Lung (tissue), 12 donors: ENCODE data around the gene GPR179. TPM values are rescaled to one million over a fixed set of nuclear protein-coding genes. Genes with fewer than 3 reads are reported as not detected.
A peak's percentile ranks its signal among the peaks of the same experiment; 100 is the strongest.

Experiments used
- ATAC-seq: fragments of 200-7000 bp; cut with Tn5 transposase; one replicate; pipeline ENCODE4 v1.9.1; 2020; ENCODE audit warnings: moderate number of reproducible peaks; ENCODE audit not compliant: insufficient read depth, low FRiP score
- DNase-seq, 3 donors: peaks; one replicate each; pipeline ENCODE4 v3.0.0-alpha.2; 2013 to 2017
- H3K27ac ChIP-seq, 2 donors: one replicate each; pipeline ENCODE4 v1.5.1; 2013; ENCODE audit warnings: mild to moderate bottlenecking in 2 of 2, moderate library complexity in 2 of 2, control low read depth in 1 of 2, inconsistent platforms in 1 of 2, low read depth in 1 of 2, low read length in 1 of 2
- H3K27me3 ChIP-seq, 3 donors: one replicate each; pipeline ENCODE4 v1.5.1; 2013; ENCODE audit warnings: low read length in 2 of 3; ENCODE audit not compliant: control insufficient read depth in 3 of 3, insufficient read depth in 3 of 3
- H3K36me3 ChIP-seq, 4 donors: one replicate each; pipeline ENCODE4 v1.5.1; 2013; ENCODE audit warnings: low read length in 4 of 4, mild to moderate bottlenecking in 1 of 4, moderate library complexity in 1 of 4; ENCODE audit not compliant: control insufficient read depth in 4 of 4, insufficient read depth in 4 of 4
- H3K4me1 ChIP-seq, 5 donors: one replicate each; pipeline ENCODE4 v1.5.1; 2013; ENCODE audit warnings: low read length in 5 of 5, mild to moderate bottlenecking in 2 of 5, moderate library complexity in 1 of 5; ENCODE audit not compliant: control insufficient read depth in 5 of 5, insufficient read depth in 5 of 5
- H3K4me3 ChIP-seq: one replicate; pipeline ENCODE4 v1.5.1; 2013; ENCODE audit warnings: mild to moderate bottlenecking, control low read depth, moderate library complexity
- H3K9ac ChIP-seq, 2 donors: one replicate each; pipeline ENCODE4 v1.5.1; 2013; ENCODE audit warnings: low read length in 2 of 2, control low read depth in 1 of 2; ENCODE audit not compliant: insufficient read depth in 1 of 2
- H3K9me3 ChIP-seq, 4 donors: one replicate each; pipeline ENCODE4 v1.5.1; 2013; ENCODE audit warnings: low read length in 3 of 4, mild to moderate bottlenecking in 1 of 4, moderate library complexity in 1 of 4; ENCODE audit not compliant: control insufficient read depth in 4 of 4, insufficient read depth in 3 of 4
- WGBS, 2 donors: extraction: QIAGEN DNeasy Blood & Tissue Kit; methylation state at CpG; one replicate each; pipeline ENCODE4 v1.1.7; 2013; 5-methylcytosine and 5-hydroxymethylcytosine counted together
- polyA plus RNA-seq, 2 donors: library from polyadenylated mRNA; stranded (reverse); fragments of 200-250 nt; gene quantifications; one replicate each; pipeline ENCODE4 v1.2.1, GENCODE V29; 2013
- total RNA-seq, 2 donors: library from RNA; depleted of rRNA in 1 of 2; stranded (reverse); fragments of >200 nt in 1 of 2; gene quantifications; one replicate each; pipeline ENCODE4 v1.2.1, GENCODE V29; 2014 to 2021
- TF ChIP-seq, protein P1 (sequence below): IDR thresholded peaks from 2 replicates; pipeline ENCODE4 v1.5.1; 2012; ENCODE audit warnings: mild to moderate bottlenecking; ENCODE audit errors: control extremely low read depth, extremely low read depth
- donor health status: control.
- donor health status: control.
- donor health status: Bipolar disorder and iron deficiency.
- donor health status: healthy.
- donor health status: DM: yes; HTN: yes; CAD: no.

The GPR179 gene
- total and polyA plus RNA-seq, 4 donors = 0.03 to 0.31 (median 0.11) TPM

DNA sequence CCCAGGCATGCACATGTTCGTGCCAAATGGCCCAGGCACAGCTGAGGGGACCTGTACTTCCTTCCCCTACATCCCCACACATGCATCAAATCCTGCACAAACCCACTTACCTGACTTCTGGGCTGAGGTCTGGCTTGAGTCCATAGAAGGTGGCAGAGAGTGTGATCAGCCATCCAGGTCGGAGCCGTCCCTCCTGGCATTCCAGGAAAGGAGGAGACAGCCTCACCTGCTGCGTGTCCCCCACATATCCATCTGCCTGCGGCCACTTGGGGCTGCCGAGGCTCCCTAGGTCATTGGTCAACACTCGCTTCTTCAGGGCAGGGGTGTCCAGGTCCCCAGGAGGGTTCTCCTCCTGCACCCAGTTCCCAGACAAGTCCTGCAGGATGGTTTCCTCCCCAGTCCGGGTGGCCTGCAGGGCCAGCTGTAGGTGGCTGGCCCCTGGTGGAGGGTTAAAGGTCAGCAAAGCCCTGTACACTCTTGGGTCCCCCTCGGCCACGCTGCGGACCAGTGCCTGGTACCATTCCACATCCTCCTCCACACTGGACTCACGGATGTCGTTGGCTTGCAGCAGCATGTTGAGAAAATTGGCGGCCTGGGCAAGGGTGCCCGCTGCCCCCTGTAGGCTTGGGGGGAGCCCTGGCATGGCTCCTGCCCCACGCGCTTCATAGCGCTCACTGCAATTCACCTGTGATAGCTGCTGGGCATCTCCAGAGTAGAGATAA is 709 bp downstream of the GPR179 start:
- DNase-seq (no peak), ATAC-seq (no peak)
- H3K9ac ChIP-seq = no peak overlapping the region
- H3K27ac ChIP-seq = no peak overlapping the region
- WGBS, 2 donors = 86 to 88% methylated on average over 18 of the region's 18 CpGs
- no peaks in the 10 kb centered on the region for H3K4me1 ChIP-seq
- H3K9me3 ChIP-seq = no peaks in the 10 kb centered on the region
- no peak overlapping the region for H3K4me3 ChIP-seq
- TF ChIP-seq, protein P1, sequence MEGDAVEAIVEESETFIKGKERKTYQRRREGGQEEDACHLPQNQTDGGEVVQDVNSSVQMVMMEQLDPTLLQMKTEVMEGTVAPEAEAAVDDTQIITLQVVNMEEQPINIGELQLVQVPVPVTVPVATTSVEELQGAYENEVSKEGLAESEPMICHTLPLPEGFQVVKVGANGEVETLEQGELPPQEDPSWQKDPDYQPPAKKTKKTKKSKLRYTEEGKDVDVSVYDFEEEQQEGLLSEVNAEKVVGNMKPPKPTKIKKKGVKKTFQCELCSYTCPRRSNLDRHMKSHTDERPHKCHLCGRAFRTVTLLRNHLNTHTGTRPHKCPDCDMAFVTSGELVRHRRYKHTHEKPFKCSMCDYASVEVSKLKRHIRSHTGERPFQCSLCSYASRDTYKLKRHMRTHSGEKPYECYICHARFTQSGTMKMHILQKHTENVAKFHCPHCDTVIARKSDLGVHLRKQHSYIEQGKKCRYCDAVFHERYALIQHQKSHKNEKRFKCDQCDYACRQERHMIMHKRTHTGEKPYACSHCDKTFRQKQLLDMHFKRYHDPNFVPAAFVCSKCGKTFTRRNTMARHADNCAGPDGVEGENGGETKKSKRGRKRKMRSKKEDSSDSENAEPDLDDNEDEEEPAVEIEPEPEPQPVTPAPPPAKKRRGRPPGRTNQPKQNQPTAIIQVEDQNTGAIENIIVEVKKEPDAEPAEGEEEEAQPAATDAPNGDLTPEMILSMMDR = no peak
- H3K27me3 ChIP-seq = no peaks in the 10 kb centered on the region
- no peaks in the 10 kb centered on the region for H3K36me3 ChIP-seq

DNA sequence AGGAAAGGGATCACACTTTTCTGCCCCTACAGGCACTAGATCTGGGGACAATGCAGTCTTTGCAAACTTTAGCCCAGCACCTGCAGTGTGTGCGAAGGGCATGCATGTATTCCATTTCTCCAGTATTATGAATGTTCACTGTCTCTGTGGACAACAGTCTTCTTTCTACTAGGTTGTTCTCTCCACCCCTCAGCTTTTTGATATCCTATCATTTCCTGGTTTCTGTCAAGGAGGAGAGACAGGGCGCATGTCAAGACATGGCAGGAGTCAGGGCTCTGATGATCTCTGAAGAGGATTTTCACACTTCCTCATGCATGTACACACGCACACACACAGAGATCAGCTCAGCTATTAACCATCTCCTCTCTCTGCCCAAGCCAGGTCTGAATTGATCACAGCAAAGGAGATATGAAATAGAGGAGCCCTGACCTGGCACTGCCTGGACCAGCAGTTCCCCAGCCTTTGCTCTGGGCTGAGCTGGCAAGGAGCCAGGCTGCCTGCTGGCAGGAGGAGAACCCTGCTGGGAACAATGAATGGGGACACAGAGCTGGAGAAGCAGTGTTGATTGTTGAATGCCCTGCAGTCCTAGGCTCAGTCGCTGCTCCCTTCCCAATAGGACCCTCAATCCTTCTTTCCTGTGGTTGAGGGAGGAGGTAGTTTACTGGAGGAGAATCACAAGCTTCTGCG is 2.6 kb downstream of the GPR179 start:
- DNase-seq = peak; percentile 42 to 63 (median 48)
- Histone ChIP-seq H3K27me3 (no peaks in the 10 kb centered on the region), H3K9ac (no peak overlapping the region), H3K9me3 (no peaks in the 10 kb centered on the region), H3K4me3 (no peak overlapping the region), H3K36me3 (no peaks in the 10 kb centered on the region), H3K27ac (no peak overlapping the region), H3K4me1 (no peaks in the 10 kb centered on the region)
- no peak for ATAC-seq
- TF ChIP-seq, protein P1 = no peak
- 59 to 72% methylated on average over 5 of the region's 5 CpGs for WGBS, 2 donors

DNA sequence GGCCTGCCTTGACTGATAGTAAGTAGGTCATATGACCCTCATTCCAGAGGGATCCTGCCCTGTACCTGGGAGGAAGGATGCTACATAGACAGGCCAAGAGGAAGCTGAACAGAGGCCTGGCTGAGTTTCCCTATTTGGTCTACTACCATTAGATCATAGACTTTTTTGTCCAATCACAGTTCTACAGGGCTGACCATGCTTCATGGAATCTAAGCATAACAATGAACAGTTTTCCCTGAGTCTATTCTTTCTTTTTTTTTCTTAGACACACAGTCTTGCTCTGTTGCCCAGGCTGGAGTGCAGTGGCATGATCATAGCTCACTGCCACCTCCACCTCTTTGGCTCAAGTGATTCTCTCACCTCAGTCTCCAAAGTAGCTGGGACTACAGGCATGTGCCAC is 3.9 kb downstream of the GPR179 start:
- Histone ChIP-seq H3K4me1 (no peaks in the 10 kb centered on the region), H3K9me3 (no peaks in the 10 kb centered on the region), H3K27me3 (no peaks in the 10 kb centered on the region), H3K36me3 (no peaks in the 10 kb centered on the region), H3K27ac (no peak overlapping the region), H3K9ac (no peak overlapping the region), H3K4me3 (no peak overlapping the region)
- TF ChIP-seq, protein P1 = no peak
- no peak for ATAC-seq
- DNase-seq = no peak
